ENCODE data around the gene UBE3D. TPM values are rescaled to one million over a fixed set of nuclear protein-coding genes. Genes with fewer than 3 reads are reported as not detected.
A peak's percentile ranks its signal among the peaks of the same experiment; 100 is the strongest.

The UBE3D gene
- total and polyA plus RNA-seq, 2 experiments from 2014 or later: 7.3 to 11.4 TPM

DNA sequence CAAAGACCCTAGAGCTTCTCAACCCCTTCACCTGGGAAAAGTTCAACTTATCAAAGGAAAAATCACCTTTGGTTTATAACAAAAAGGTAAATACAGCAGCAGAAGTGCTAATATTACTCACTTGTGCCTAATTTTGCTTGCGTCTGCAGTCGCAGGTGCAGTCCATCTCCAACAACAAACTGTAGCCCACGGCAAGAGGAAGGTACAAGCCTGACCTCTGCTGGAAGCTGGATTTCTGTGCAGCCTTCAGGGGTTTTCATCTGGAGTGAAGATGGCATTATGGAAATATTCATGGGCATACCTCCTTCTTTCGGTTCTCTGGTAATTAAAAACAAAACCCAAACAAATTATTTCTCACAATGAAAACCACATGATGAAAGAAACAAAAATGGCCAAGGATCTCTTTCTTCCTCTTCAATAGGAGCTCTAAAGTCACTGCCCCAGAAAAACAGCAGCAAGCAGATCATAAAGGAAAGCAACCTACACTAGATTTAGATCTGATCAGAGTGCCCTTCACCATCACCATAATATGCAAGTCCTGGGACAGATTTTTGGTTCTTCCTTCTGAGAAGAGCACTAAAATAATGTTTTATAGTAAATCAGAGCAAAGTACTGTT is 7.8 kb downstream of the UBE3D start:
- peak; percentile 76 for DNase-seq (ENCODE audit: low spot score)

GRCh38 chr6:83055366-83055964 is 10.2 kb downstream of the UBE3D start:
- Histone ChIP-seq H3K4me1 (ENCODE audit: insufficient read depth) (no peaks in the 10 kb centered on the region), H3K9me3 (ENCODE audit: low read depth) (no peaks in the 10 kb centered on the region), H3K79me2 (no peaks in the 10 kb centered on the region), H3K27ac (no peak overlapping the region), H3K36me3 (replicated peaks; ENCODE audit: insufficient read depth, low read depth) (no peaks in the 10 kb centered on the region), H3K4me3 (no peak overlapping the region), H2AFZ (no peak overlapping the region), H3K27me3 (no peaks in the 10 kb centered on the region), H3K4me2 (no peak overlapping the region), H4K20me1 (ENCODE audit: insufficient read depth, poor library complexity, severe bottlenecking) (no peaks in the 10 kb centered on the region), H3K9me2 (replicated peaks; ENCODE audit: insufficient read depth) (no peaks in the 10 kb centered on the region)
- DNase-seq (ENCODE audit: low spot score): peak; percentile 61
- TF ChIP-seq EZH2 (IDR thresholded peaks at IDR 0.05; ENCODE audit: borderline replicate concordance): no peak
- TF ChIP-seq EZH2phosphoT487 (IDR thresholded peaks at IDR 0.05; ENCODE audit: low read depth, severe bottlenecking, unreplicated experiment): no peak
- TF ChIP-seq, protein P1, sequence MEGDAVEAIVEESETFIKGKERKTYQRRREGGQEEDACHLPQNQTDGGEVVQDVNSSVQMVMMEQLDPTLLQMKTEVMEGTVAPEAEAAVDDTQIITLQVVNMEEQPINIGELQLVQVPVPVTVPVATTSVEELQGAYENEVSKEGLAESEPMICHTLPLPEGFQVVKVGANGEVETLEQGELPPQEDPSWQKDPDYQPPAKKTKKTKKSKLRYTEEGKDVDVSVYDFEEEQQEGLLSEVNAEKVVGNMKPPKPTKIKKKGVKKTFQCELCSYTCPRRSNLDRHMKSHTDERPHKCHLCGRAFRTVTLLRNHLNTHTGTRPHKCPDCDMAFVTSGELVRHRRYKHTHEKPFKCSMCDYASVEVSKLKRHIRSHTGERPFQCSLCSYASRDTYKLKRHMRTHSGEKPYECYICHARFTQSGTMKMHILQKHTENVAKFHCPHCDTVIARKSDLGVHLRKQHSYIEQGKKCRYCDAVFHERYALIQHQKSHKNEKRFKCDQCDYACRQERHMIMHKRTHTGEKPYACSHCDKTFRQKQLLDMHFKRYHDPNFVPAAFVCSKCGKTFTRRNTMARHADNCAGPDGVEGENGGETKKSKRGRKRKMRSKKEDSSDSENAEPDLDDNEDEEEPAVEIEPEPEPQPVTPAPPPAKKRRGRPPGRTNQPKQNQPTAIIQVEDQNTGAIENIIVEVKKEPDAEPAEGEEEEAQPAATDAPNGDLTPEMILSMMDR (IDR thresholded peaks at IDR 0.05; ENCODE audit: poor library complexity): peak; percentile 97
- 26% methylated on average over 6 of the region's 6 CpGs for WGBS (ENCODE audit: low lambda C conversion rate, missing lambda C conversion rate)

More for the DNA sequence above, 7.8 kb downstream of the UBE3D start:
- H4K20me1 ChIP-seq (ENCODE audit: insufficient read depth, poor library complexity, severe bottlenecking): no peaks in the 10 kb centered on the region
- no peak overlapping the region for H3K4me2 ChIP-seq
- H3K4me1 ChIP-seq (ENCODE audit: insufficient read depth): no peaks in the 10 kb centered on the region
- H2AFZ ChIP-seq: no peak overlapping the region
- no peak for TF ChIP-seq EZH2phosphoT487 (IDR thresholded peaks at IDR 0.05; ENCODE audit: low read depth, severe bottlenecking, unreplicated experiment)
- TF ChIP-seq, protein P1 (IDR thresholded peaks at IDR 0.05; ENCODE audit: poor library complexity): peak; percentile 88
- no peaks in the 10 kb centered on the region for H3K9me3 ChIP-seq (ENCODE audit: low read depth)
- WGBS (ENCODE audit: low lambda C conversion rate, missing lambda C conversion rate): 20% methylated on average over 4 of the region's 4 CpGs
- H3K79me2 ChIP-seq: no peaks in the 10 kb centered on the region
- no peak overlapping the region for H3K4me3 ChIP-seq
- H3K9me2 ChIP-seq (replicated peaks; ENCODE audit: insufficient read depth): no peaks in the 10 kb centered on the region
- H3K36me3 ChIP-seq (replicated peaks; ENCODE audit: insufficient read depth, low read depth): no peaks in the 10 kb centered on the region
- H3K27ac ChIP-seq: no peak overlapping the region
- no peaks in the 10 kb centered on the region for H3K27me3 ChIP-seq

DNA sequence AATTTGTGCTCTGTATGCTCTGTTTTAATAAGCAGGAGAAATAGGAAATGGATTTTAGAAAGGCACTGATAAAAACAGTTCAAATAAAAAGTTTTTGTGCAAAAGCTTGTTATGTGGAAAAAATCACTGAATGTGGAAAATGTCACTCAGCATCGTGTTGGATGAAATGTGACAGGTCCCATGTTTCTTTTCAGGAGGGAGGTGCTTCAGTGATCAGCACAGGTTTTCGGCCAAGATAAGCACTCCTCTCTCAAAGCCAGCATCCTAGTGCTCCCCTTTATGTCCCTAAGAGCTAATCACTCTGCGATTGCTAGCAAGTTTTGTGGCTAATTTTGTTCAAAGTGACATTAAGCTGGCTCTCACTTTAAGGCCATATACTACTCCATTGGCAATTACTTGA is 12.0 kb downstream of the UBE3D start:
- Histone ChIP-seq H3K9me3 (ENCODE audit: low read depth) (no peaks in the 10 kb centered on the region), H3K79me2 (no peaks in the 10 kb centered on the region), H3K27ac (no peak overlapping the region), H3K9me2 (replicated peaks; ENCODE audit: insufficient read depth) (no peaks in the 10 kb centered on the region), H3K4me2 (no peak overlapping the region), H2AFZ (no peak overlapping the region), H3K36me3 (replicated peaks; ENCODE audit: insufficient read depth, low read depth) (no peaks in the 10 kb centered on the region), H4K20me1 (ENCODE audit: insufficient read depth, poor library complexity, severe bottlenecking) (no peaks in the 10 kb centered on the region), H3K4me3 (no peak overlapping the region), H3K4me1 (ENCODE audit: insufficient read depth) (no peaks in the 10 kb centered on the region), H3K27me3 (no peaks in the 10 kb centered on the region)
- TF ChIP-seq, protein P1 (IDR thresholded peaks at IDR 0.05; ENCODE audit: poor library complexity): no peak
- TF ChIP-seq EZH2 (IDR thresholded peaks at IDR 0.05; ENCODE audit: borderline replicate concordance) (no peak), EZH2phosphoT487 (IDR thresholded peaks at IDR 0.05; ENCODE audit: low read depth, severe bottlenecking, unreplicated experiment) (no peak)
- DNase-seq (ENCODE audit: low spot score): no peak
- WGBS (ENCODE audit: low lambda C conversion rate, missing lambda C conversion rate): 84% methylated on average over 3 of the region's 3 CpGs
